ENCODE measurements around the gene NCKAP5. TPM values are rescaled to one million over a fixed set of nuclear protein-coding genes. Genes with fewer than 3 reads are reported as not detected.

The NCKAP5 gene
- total and polyA plus RNA-seq, 11 donors: 0.51 to 10.5 (median 5.2) TPM

GRCh38 chr2:133380991-133381390 lies 187.3 kb downstream of the NCKAP5 start:
- ATAC-seq (no peak), DNase-seq (no peak)
- intact Hi-C loops (cut with DNase I): no loop called here
- Histone ChIP-seq H3K9me3 (peaks cover 0 to 7% (median 0%) of the 10 kb centered on the region in 12 donors), H3K4me1 (no peaks in the 10 kb centered on the region), H3K36me3 (no peaks in the 10 kb centered on the region), H3K4me3 (no peak overlapping the region), H3K27ac (no peak overlapping the region), H3K27me3 (no peaks in the 10 kb centered on the region)
- WGBS, 4 donors: 52 to 64% (median 57%) methylated on average over 3 of the region's 3 CpGs
- TF ChIP-seq CTCF (IDR thresholded peaks at IDR 0.05) (no peak), POLR2A (IDR thresholded peaks at IDR 0.05) (no peak)

GRCh38 chr2:133378928-133379549 lies 189.2 kb downstream of the NCKAP5 start:
- no peak overlapping the region for H3K27ac ChIP-seq
- H3K36me3 ChIP-seq: no peaks in the 10 kb centered on the region
- peaks cover 0 to 4% (median 0%) of the 10 kb centered on the region in 12 donors for H3K9me3 ChIP-seq
- no peak overlapping the region for H3K4me3 ChIP-seq
- no peaks in the 10 kb centered on the region for H3K27me3 ChIP-seq
- intact Hi-C loops (cut with DNase I): no loop called here
- DNase-seq (no peak), ATAC-seq (no peak)
- no peaks in the 10 kb centered on the region for H3K4me1 ChIP-seq
- 60 to 73% (median 64%) methylated on average over 7 of the region's 7 CpGs for WGBS, 4 donors
- TF ChIP-seq POLR2A (IDR thresholded peaks at IDR 0.05) (no peak), CTCF (IDR thresholded peaks at IDR 0.05) (no peak)

- Histone ChIP-seq H3K27ac (no peak overlapping the region), H3K4me3 (no peak overlapping the region), H3K4me1 (no peaks in the 10 kb centered on the region), H3K9me3 (peaks cover 0 to 1% (median 0%) of the 10 kb centered on the region in 12 donors), H3K36me3 (no peaks in the 10 kb centered on the region), H3K27me3 (no peaks in the 10 kb centered on the region)
- 43 to 90% (median 85%) methylated on average over 1 of the region's 1 CpG for WGBS, 4 donors
- ATAC-seq: no peak
- intact Hi-C loops (cut with DNase I): no loop called here
- DNase-seq: no peak
- TF ChIP-seq CTCF (IDR thresholded peaks at IDR 0.05) (no peak), POLR2A (IDR thresholded peaks at IDR 0.05) (no peak)
These were observed 189.9 kb downstream of the NCKAP5 start for GRCh38 chr2:133378386-133378785.

GRCh38 chr2:133377599-133377998 lies 190.7 kb downstream of the NCKAP5 start:
- no peaks in the 10 kb centered on the region for H3K27me3 ChIP-seq
- no peaks in the 10 kb centered on the region for H3K9me3 ChIP-seq
- H3K36me3 ChIP-seq: no peaks in the 10 kb centered on the region
- DNase-seq (no peak), ATAC-seq (no peak)
- 46 to 67% (median 65%) methylated on average over 2 of the region's 2 CpGs for WGBS, 4 donors
- H3K4me1 ChIP-seq: no peaks in the 10 kb centered on the region
- no peak for TF ChIP-seq POLR2A (IDR thresholded peaks at IDR 0.05)
- TF ChIP-seq CTCF (IDR thresholded peaks at IDR 0.05): no peak
- intact Hi-C loops (cut with DNase I): no loop called here
- no peak overlapping the region for H3K27ac ChIP-seq
- no peak overlapping the region for H3K4me3 ChIP-seq
